Fibroblast of skin of left biceps (primary cell): ENCODE data around the gene KIF25.

Experiments used
- DNase-seq, 2 experiments: peaks; one replicate each; pipeline ENCODE4 v3.0.0-alpha.2; 2013; ENCODE audit warnings: low read depth in 2 of 2

KIF25 gene

DNA sequence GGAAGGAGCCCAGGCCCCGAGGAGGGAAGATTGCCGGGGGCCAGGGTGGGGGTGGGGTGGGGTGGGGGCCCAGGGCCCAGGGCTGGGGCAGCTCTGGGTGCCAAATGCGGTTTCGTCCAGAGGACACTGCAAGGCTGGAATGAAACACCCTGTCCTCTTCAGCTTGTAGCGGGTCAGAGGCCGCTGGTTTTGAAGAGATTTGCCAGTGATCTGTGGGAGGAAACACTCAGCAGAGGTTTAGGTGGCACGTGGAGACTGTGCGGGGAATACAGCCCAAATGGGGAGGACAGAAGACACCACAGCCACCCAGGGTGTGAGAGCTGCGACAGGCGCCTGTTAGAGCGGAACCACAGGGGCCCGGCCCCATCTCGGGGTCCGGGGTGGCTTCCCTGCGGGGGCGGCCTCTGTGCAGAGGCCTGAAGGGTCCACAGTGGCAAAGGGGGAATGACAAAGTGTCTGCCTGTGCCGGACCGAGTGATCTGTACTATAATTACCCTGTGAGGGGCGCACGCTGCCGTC, 52.3 kb downstream of the KIF25 start:
- no peak for DNase-seq

DNA sequence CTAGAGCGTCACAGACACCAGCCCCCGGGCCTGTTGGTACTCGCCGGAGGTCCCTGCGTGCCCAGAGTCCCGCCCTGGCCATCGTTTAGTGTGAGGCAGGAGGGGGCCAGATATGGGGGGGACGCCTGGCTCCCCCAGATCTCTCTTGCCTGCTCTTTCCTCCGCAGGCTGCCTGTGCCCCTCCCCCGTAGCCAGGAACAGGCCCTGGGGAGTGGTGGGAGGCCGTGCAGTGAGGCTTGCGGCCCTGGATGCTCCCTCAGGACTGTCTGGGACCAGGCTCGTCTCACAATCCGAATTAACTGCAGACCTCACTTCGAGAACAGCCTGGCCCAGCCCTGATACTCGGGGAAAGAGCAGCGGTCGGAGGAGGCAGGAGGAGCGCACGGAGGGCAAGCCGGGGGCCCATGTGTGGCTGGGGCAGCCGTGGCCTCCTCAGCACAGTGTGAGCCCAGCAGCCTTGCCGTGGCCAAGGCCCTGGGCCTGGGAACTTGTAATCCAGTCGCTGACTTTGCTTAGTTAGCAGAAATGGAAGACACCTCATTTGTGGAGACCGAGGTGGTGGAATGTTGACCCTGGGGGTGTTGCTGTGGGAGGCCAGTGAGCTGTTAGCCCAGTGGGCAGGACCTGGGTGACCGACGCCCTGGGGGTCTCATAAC, 52.9 kb downstream of the KIF25 start:
- DNase-seq = no peak

DNA sequence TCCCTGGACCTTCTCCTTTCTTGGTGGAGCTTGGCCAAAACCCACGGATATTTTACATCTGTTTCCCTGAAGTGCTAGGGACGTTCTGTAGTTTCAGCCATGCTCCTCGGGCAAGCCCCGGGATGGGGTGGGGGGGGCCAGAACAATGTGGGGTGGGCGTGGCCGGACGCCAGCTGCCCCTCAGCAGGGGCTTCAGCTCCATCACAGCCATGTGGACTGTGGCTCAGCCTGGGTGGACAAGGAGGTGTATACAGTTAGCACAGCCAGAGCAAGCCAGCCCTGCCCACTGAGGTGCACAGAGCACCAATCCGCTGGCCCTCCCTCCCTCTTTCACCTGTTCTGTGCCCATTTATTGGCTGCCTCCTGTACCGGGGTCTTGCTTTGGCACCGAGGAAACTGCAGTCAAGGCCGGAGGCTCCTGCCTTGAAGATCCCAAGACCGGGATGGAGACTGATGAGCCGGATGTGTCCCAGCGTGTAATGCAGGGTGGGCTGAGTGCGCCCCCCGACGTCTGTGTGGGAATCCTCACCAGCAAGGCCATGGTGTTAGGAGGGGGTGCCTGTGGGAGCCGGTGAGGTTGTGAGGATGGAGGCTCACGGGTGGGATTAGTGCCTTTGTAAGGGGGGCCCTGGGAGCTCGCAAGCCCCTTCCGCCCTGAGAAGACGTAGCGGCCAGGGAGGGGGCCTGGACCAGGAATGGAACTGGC, 53.6 kb downstream of the KIF25 start:
- DNase-seq = no peak

DNA sequence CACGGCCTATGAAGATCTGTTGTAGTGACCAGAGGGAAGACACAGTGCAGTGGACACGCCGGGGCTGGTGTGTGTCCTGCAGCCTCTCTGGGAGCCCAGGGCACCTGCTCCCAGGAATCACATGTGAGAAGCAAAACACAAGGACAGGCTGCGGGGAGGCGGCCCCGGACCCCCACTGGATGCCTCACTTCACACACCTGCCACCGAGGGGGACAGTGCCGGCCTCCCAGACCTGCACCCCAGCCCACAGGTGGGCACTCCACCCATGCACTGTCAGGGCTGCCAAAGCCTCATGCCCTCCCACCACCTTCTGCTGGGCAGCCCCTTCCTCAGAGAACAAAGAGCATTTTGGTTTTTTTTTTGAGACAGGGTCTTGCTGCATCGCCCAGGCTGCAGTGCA, 54.2 kb downstream of the KIF25 start:
- no peak for DNase-seq

DNA sequence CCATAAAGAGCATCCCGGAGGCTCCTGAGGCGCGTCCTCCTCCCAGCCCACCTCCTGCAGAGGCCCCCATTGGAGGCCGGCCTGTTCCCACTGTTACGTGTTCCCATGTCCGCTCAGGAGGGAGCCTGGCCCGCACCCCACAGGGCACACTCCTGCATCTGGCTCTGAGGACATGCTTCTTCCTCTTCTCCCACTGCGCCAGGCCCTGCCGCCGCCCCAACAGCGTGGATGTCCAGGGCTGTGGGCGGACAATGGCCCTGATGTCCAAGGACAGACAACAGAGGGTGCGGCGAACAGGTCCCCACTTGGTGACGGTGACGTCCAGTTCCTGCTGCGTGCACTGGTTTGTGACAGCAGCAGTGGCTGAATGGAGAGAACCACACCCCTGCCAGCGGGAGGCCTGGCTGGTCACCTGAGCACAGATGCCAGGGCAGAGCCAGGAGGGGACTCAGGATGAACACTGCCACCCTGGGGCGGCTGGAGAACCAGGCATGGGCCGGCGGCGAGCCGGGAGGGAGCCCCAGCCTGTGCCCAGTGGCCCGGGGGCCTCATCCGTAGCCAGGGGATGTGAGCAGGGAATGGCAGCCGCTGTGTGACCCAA, 54.9 kb downstream of the KIF25 start:
- DNase-seq = no peak

DNA sequence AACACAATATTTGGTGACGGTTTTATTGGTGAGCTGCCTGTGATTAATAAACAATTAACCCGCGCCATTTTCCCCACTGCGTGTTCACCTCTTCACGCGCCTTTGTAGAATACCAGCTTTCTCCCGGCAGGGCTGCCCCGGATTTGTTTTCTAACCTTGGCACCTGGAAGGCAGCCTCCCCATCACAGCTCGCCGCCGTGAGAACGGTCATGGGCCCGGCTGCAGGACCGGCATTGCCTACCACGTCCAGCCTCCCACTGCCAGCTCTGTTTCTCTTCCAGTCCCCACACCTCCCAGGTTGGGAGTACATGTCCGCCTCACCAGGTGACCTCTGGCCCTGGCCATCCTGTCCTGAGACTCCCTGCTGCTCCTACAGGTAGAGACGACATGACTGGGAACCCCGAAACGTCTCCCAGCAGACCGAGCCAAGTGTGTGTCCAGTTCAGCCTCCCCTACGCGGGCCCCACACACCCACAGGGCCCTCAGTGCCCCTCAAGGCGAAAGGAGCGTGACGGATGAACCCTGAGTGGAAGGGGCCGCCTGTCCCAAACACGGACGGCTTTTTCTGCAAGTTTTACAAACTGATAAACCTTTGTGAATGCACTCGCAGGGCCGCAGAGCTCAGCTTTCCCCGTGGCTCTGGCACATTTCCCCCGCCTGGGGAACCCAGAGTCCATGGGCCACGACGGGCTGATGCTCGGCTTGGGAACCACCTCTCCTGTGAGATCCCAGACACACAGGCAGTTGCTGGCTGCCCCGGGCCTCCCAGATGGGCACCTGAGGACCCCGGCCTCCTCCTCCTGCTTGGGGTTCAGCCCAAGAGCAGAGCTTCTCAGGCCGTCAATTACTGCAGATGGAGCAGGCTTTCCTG, 55.9 kb downstream of the KIF25 start:
- no peak for DNase-seq

DNA sequence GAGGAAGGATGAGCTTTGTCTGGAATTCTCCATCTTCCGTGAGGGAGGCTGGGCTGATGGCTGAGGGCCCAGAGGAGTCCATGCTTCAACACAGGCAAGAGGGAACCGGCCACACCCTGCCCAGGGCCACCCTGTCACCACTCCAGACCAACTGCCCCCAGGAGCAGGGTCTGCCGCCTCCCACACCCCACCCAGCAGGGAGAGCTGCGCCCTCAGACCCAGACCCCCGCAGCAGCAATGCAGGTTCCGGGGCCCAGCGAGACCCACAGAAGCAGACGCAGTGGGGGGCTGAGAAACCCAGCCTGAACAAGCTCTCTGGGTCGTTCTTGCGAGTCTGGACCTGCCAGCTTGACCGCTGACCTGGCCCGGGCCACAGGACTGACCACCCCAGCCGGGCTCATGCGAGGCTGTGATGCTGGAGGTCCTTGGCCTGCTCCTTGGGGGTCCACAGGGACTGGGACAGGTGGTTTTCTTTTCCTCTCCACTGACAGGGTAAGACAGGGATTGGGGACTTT, 56.5 kb downstream of the KIF25 start:
- DNase-seq = no peak

DNA sequence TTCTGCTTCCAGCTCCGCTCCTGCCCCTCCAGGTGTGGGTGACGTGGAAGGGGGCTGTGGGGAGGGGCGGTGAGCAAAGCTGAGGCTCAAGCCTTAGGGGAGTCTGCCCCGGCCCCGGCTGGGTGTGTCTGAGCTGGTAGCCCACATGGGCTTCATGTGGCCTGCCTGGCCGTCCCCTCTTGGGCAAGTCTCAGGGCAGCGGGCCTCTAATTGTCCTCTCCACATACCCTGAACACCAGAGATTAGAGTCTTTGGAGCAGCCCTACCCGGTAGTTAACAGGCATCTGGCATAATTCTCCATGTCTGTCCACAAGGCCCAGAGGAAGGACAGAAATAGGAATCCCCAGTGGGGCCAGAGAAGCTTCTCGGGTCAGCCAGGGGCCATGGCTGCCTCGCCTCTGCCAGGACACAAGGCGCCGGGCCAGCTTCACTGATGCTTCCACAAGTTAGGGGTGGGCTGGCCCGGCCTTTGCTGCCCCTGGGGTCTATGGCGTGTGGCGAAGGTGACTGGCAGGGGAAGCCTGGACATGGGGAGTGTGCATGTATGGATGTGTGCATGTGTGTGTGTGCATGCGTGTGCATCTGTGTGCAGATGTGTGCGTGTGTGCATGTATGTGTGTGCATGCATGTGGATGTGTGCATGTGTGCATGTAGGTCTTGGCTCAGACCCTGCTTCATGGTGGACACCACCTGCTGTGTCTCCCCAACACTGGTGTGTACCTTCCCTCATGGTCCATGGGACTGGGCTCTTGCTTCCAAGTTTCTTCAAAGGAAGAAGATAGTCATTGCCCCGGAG, 57.5 kb downstream of the KIF25 start:
- DNase-seq = no peak

DNA sequence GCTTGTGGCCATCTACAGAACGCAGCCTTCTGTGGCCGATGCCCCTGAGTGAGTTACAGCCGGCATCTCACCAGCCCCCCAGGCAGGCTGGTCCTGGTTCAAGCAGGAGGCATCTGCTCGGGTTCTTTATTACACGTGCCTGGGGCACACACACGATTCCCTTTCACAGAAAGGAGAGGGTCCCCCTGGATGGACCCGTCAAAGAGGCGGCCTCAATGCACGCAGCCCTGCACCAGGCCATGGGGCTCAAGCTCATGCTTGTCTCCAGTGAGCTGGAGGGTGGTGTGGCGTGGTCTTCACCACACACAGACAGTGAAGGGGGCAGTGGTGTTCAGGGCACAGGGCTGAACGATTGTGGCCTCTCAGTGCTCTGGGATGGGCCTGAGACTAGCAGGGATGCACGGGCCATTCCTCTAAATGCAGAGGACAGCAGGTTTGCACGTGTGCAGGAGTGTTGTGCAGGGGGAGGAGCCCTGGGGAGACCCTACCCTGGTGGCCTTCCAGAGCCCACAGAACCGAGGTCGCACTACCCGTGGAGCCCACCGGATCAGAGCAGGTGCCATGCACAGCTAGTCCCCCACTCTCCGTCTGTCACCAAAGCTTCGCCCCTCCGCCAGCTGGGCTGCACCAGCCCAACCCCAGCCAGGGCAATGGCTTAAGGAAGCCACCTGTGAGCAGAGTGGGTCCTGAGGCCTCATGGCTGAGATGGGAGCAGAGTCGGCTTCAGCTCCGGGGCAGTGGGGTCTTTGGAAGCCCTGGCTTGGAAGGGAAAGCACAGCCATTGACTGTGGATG, 58.4 kb downstream of the KIF25 start:
- no peak for DNase-seq

DNA sequence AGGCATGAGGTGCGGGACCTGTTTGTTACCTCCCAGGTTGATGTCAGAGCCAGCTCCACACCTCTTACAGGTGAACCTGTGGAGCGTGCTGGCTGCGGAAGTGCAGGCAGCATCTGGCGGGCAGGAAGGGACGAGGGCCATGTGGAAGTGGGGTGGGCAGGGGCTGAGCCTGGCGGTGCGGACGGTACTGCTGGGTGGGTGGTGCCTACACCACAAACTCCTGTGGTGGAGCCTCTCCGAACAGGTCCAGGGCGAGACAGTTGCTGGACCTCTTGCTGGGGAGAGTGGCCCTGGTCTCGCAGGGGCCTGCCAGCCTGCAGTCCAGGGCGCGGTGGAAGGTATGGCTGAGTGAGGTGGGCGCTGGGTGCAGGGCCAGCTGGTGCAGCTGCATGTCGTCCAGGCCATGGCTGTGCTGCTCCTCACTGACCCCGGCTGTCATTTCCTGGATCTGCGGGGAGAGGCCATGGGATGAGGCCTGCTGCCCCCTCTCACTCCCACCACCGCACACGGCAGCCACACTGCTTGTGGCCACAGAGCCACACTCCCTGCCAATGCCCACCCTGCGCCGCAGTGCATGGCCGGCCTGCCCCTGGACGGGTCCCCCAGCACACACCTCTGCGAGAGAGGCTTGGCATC, 59.5 kb downstream of the KIF25 start:
- DNase-seq = no peak

DNA sequence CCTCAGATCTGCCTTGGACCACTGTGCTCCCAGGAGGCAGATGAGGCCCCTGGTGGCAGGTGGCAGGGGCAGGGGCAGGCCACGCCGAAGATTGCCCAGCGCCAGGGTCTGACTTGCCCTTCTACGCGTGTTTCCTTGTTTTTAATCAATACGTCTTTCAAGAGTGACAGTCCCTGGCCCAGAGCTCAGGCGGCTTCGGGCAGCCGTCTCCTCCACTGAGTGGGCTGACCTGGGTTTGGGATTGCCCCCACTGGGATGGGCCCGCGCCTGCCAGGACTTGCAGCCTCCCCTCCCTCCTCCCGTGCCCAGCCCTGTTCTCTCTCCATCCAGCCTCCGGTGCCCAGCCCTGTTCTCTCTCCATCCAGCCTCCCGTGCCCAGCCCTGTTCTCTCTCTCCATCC, 60.4 kb downstream of the KIF25 start:
- no peak for DNase-seq

DNA sequence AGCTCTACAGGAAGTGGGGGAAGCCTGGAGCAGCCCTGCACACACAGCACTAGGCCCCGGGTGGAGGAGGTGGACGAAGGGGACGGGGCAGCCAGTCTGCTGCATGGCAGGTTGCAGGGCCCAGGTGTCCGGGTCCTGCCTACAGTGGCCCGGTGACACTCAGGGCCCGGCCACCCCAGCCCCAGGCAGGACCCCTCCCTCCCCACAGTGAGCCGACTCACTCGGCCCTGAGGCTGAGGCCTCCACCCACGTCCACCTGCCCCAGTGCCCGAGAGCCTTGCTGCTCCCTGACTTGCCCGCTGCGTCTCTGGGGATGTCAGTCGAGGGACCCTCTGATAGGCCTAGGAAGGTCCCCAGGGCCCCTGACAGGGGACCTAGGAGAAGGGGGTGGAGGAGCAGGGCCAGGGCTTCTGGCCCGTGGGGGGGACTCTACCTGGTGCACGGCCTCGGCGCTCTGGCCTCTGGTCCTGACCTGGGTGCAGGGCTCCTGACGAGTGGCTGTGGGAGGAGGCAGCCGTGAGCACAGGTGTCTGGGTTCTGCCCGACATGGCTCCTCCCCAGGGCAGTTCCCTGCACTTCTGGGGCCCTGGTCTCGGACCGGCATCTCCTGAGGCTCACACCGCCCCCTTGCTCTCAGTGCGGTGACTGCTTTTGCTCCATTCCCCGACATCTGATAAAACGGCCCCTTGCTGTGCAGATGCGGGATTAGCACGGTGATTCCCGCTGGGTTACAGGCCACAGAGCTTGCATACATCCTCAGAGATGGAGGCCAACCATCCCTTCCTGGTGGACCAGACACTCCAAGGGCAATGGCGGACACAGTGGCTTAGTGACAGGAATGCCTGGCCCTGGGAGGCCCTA, 61.5 kb downstream of the KIF25 start:
- no peak for DNase-seq

DNA sequence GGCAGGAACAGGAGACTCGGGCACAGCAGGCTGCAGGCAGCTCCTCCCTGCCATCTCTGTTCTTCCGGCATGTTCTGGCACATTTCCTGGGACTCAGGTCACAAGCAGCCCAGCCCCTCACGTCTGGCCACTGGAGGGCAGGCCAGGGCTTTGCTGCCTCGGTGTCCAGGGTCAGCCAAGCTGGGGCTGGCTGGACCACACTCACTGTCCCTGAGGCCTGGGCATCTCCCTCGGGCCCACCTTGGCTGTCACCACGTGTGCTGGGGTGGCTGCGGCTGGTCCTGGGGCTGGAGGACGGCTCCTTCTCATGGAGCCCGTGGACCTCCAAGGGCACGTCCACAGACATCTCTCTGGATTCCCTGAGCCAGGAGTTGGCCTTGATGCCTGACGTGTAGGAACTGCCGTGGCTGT, 63.1 kb downstream of the KIF25 start:
- DNase-seq = no peak

DNA sequence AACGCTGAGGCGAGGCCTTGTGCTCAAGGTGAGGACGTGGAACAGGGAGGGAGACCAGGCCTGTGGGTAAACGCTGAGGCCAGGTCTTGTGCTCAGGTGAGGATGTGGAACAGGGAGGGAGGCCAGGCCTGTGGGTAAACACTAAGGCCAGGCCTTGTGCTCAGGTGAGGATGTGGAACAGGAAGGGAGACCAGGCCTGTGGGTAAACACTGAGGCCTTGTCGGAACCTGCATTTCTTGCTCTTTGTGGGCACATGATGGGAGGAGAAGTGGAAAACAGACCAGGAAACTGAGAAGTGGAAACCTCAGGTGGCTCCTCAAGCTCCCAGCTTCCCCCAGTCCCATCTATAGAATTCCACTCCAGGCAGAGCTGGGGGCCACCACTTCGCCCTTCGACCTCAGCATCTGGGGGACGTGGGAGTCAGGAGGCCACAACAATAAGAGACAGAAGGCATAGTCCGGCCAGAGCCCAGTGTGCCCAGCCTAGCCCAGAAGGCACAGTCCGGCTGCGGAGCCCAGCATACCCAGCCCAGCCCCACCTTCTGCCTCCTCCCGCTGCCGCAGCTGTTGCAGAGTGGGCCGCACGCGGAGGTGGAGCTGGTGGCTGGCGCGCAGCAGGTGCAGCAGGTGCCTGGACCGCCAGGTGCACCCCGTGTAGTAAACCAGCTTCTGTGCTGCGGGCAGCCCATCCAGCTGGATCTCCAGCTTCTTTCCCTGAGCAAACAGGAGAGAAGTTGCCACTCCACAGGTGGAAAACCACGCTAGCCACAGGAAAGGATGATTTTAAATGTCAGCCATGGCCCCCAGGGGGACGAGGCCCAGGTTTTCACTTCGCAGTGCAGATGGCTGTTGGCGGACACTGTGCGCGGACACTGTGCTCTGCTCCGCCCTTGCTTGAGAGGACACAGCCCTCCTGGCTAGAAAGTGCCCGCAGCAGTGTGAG, 64.1 kb downstream of the KIF25 start:
- no peak for DNase-seq

DNA sequence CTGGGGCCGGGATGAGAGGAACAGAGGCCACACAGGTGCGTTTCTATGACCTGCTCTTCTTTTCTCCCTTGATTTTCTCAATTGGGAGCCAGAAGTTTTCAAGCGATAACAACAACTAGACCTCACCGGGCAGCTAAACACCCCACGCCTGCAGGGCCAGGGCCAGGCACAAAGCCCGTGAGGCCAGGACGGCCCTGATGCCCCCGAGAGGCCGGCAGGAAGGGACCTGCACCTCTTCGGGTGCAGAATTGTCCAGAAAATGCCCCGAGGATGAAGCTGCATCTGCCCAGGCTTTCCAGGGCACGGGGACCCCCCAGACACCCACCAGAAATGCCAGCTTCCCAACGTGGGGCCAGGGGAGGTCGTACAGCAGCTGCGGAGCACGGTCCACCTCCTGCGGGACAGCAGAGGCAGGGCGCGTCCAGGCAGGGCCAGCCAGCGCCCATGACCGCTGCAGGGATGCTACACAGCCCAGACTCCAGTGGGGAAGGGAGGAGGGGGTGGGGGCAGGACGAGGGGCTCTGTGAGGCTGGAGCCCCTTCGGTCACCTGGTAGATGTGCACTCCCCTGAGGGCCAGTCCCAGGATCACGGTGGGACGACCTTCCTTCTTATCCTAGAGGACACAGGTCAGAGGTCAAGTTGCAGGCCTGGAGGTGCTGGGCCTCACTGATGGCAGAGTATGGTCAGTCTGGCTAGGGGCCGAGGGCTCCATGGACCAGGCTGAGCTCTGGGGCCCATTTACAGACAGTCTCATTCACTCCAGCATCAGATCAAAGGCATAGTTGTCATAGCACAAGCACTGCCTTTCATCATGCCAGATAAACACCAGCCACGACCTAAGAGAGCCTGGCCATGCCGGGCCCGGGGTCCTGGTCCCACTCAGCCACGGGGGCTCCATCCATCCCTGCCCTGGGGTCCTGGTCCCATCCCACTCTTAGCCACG, 65.1 kb downstream of the KIF25 start:
- DNase-seq = no peak

DNA sequence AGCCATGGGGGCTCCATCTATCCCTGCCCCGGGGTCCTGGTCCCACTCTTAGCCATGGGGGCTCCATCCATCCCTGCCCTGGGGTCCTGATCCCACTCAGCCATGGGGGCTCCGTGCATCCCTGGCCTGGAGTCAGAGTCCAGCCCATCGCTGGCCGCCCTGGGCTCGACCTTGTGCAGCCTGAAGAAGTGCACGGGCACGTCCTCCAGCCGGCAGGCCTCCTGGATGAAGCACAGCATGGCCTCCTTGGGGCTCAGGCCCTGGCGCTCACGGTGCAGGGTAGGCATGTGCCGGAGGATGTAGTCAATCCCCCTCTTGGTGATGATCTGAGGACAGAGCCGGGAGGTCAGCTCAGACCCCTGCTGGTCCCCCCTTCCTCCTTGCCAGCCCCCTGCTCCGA, 66.0 kb downstream of the KIF25 start:
- DNase-seq = no peak
